Neural cell (in vitro differentiated cells): ENCODE data around the gene TXNDC11.

ENCODE experiments used
- CTCF ChIP-seq: fragments of 450-650 bp; IDR thresholded peaks from 2 replicates; pipeline ENCODE4 v1.5.1; 2014; ENCODE audit warnings: antibody characterized with exemption, mild to moderate bottlenecking, moderate library complexity; ENCODE audit not compliant: poor library complexity, severe bottlenecking
- EP300 ChIP-seq: fragments of 450-650 bp; conservative IDR thresholded peaks from 2 replicates; pipeline ENCODE4 v1.6.1; 2014; ENCODE audit warnings: antibody characterized with exemption, mild to moderate bottlenecking, moderate library complexity; ENCODE audit not compliant: poor library complexity, severe bottlenecking
- POLR2AphosphoS5 ChIP-seq: IDR thresholded peaks from 2 replicates; pipeline ENCODE4 v1.6.1; 2012
- SMC3 ChIP-seq: fragments of 450-650 bp; conservative IDR thresholded peaks from 2 replicates; pipeline ENCODE4 v1.6.1; 2014; ENCODE audit warnings: antibody characterized with exemption, mild to moderate bottlenecking, moderate library complexity; ENCODE audit not compliant: poor library complexity
- TAF1 ChIP-seq: IDR thresholded peaks from 2 replicates; pipeline ENCODE4 v1.6.1; 2012; ENCODE audit warnings: low read depth

- no peak for TF ChIP-seq EP300
- TF ChIP-seq CTCF: no peak
- TF ChIP-seq TAF1: no peak
- TF ChIP-seq POLR2AphosphoS5: no peak
- no peak for TF ChIP-seq SMC3
These were observed 93.4 kb downstream of the TXNDC11 start for GRCh38 chr16:11649276-11649675.
